Measurements from ENCODE around the gene ZNF48.
A peak's percentile ranks its signal among the peaks of the same experiment; 100 is the strongest.

Gene ZNF48

DNA sequence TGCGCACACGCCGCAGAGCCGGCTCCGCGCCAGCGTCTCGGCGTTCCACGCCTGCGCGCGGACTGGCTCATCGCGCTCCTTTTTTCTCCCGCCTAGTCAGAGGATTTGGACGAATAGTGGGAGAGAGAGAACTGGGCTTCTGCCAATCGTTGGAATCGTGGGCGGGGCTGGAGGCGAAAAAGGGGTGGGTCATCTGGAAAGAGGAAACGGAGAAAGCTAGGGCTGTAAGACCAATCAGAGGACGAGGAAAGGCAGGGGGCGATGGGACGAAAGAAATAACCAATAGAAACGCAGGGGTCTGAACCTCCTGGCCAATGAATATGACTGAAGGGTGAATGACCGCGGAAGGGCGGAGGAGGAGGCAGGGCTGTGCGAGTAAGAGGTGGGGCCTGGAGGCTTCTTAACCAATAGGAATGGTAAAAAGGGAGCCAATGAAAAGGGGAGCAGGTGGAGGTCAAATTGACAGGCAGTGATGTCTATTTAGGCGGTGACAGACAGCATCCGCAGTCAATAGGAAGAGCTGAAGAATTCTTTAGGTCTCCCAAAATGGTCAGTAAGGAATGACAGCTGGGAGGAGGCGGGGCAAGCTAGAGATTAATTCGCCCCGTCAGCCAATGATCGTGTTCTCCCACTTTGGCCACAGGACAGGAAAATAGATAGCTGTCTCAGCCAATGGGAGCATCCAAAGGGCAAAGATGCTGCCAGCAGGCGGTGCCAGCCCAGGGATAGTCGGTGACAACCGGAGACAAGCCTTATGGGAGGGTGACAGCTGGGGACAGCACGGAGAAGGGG, 24.6 kb upstream of the ZNF48 start, which contains the start of gene TBC1D10B:
TBC1D10B (minus strand) TSS at position 39 of the 792 bp plus-strand sequence. CDS start 311 bp downstream, outside the sequence.
- Histone ChIP-seq H3K4me3 (ENCODE audit: insufficient read depth, low read length, poor library complexity, severe bottlenecking) (peak within 1 kb of the TSS; percentile 73), H4K20me1 (ENCODE audit: low read depth, low read length) (no peaks in the 10 kb centered on the region; the same call in 1 of the 2 replicates), H3K27me3 (ENCODE audit: low read length) (no peaks in the 10 kb centered on the region), H3K9ac (ENCODE audit: low read length) (peak within 1 kb of the TSS; percentile 96), H3K9me2 (replicated peaks; ENCODE audit: insufficient read depth, low read length) (no peaks in the 10 kb centered on the region), H2AFZ (ENCODE audit: low read depth, low read length, severe bottlenecking) (no peak within 1 kb of the TSS), H3K36me3 (ENCODE audit: low read length) (no peaks in the 10 kb centered on the region), H3K27ac (ENCODE audit: low read depth, low read length) (peak within 1 kb of the TSS; percentile 76), H3F3A (ENCODE audit: insufficient read depth) (peaks cover 14% of the 10 kb centered on the region), H3K79me2 (ENCODE audit: insufficient read depth, low read length) (peaks cover 43% of the 10 kb centered on the region), H3K9me3 (ENCODE audit: insufficient read depth, low read length) (no peaks in the 10 kb centered on the region), H3K4me2 (ENCODE audit: low read depth, low read length, poor library complexity, severe bottlenecking) (peak within 1 kb of the TSS; percentile 83)
- TF ChIP-seq EZH2phosphoT487 (conservative IDR thresholded peaks at IDR 0.05; ENCODE audit: low read length) (no peak), CTCF (IDR thresholded peaks at IDR 0.05; ENCODE audit: insufficient read depth, low read length, poor library complexity, severe bottlenecking) (no peak)

- Histone ChIP-seq H3K79me2 (ENCODE audit: insufficient read depth, low read length) (peaks cover 36% of the 10 kb centered on the region), H3K36me3 (ENCODE audit: low read length) (no peaks in the 10 kb centered on the region), H3K4me2 (ENCODE audit: low read depth, low read length, poor library complexity, severe bottlenecking) (peak overlapping the region; percentile 78), H3K9me2 (replicated peaks; ENCODE audit: insufficient read depth, low read length) (no peaks in the 10 kb centered on the region), H2AFZ (ENCODE audit: low read depth, low read length, severe bottlenecking) (no peak overlapping the region), H4K20me1 (ENCODE audit: low read depth, low read length) (no peaks in the 10 kb centered on the region; the same call in 1 of the 2 replicates), H3K9ac (ENCODE audit: low read length) (peak overlapping the region; percentile 57), H3K9me3 (ENCODE audit: insufficient read depth, low read length) (no peaks in the 10 kb centered on the region), H3K27ac (ENCODE audit: low read depth, low read length) (peak overlapping the region; percentile 76), H3F3A (ENCODE audit: insufficient read depth) (peaks cover 14% of the 10 kb centered on the region), H3K4me3 (ENCODE audit: insufficient read depth, low read length, poor library complexity, severe bottlenecking) (peak overlapping the region; percentile 40), H3K27me3 (ENCODE audit: low read length) (no peaks in the 10 kb centered on the region)
- TF ChIP-seq EZH2phosphoT487 (conservative IDR thresholded peaks at IDR 0.05; ENCODE audit: low read length) (no peak), CTCF (IDR thresholded peaks at IDR 0.05; ENCODE audit: insufficient read depth, low read length, poor library complexity, severe bottlenecking) (no peak)
These were observed 23.9 kb upstream of the ZNF48 start for GRCh38 chr16:30371248-30371816.

DNA sequence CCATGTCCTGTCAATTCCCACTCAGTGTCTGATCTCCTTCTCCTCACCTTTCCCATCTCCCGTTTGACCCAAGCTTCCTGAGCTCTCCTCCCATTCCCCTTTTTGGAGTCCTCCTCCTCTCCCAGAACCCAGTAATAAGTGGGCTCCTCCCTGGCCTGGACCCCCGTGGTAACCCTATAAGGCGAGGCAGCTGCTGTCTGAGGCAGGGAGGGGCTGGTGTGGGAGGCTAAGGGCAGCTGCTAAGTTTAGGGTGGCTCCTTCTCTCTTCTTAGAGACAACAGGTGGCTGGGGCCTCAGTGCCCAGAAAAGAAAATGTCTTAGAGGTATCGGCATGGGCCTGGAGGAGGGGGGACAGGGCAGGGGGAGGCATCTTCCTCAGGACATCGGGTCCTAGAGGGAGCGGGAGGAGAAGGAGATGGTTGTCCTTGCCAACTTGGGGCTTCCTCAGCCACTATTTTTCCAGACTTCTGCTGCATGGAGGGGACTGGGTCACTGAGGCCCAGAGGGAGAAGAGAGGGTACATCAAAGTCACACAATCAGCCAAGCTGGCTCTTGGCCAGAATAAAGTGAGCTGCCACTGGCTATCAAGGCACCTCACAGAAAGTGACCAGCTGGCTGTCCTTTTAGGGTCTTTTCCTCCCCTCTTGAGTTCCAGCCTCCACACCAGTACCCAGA, 23.0 kb upstream of the ZNF48 start:
- Histone ChIP-seq H3K9me2 (replicated peaks; ENCODE audit: insufficient read depth, low read length) (no peaks in the 10 kb centered on the region), H2AFZ (ENCODE audit: low read depth, low read length, severe bottlenecking) (peak overlapping the region; percentile 20), H3F3A (ENCODE audit: insufficient read depth) (peaks cover 16% of the 10 kb centered on the region), H3K9me3 (ENCODE audit: insufficient read depth, low read length) (no peaks in the 10 kb centered on the region), H3K9ac (ENCODE audit: low read length) (peak overlapping the region; percentile 57), H4K20me1 (ENCODE audit: low read depth, low read length) (no peaks in the 10 kb centered on the region; the same call in 1 of the 2 replicates), H3K27me3 (ENCODE audit: low read length) (no peaks in the 10 kb centered on the region), H3K4me2 (ENCODE audit: low read depth, low read length, poor library complexity, severe bottlenecking) (peak overlapping the region; percentile 78), H3K27ac (ENCODE audit: low read depth, low read length) (peak overlapping the region; percentile 76), H3K4me3 (ENCODE audit: insufficient read depth, low read length, poor library complexity, severe bottlenecking) (no peak overlapping the region), H3K79me2 (ENCODE audit: insufficient read depth, low read length) (peaks cover 28% of the 10 kb centered on the region), H3K36me3 (ENCODE audit: low read length) (no peaks in the 10 kb centered on the region)
- no peak for TF ChIP-seq EZH2phosphoT487 (conservative IDR thresholded peaks at IDR 0.05; ENCODE audit: low read length)
- TF ChIP-seq CTCF (IDR thresholded peaks at IDR 0.05; ENCODE audit: insufficient read depth, low read length, poor library complexity, severe bottlenecking): no peak
